Activated naive CD4-positive, alpha-beta T cell treated with anti-CD3 and anti-CD28 coated beads, Interleukin-2, amount 50 U/mL, for 24 hours (primary cell): Measurements from ENCODE around the gene ITGA11.

ENCODE experiments used
- H3K27ac Mint-ChIP-seq: one replicate; pipeline ENCODE4 v1.8.0; 2021; ENCODE audit warnings: mild to moderate bottlenecking, mixed read lengths
- H3K27me3 Mint-ChIP-seq: one replicate; pipeline ENCODE4 v1.8.0; 2021; ENCODE audit warnings: mixed read lengths
- H3K36me3 Mint-ChIP-seq: one replicate; pipeline ENCODE4 v1.8.0; 2021; ENCODE audit warnings: mixed read lengths
- H3K4me1 Mint-ChIP-seq: one replicate; pipeline ENCODE4 v1.8.0; 2021; ENCODE audit warnings: mixed read lengths
- H3K4me3 Mint-ChIP-seq: one replicate; pipeline ENCODE4 v1.8.0; 2021; ENCODE audit warnings: mild to moderate bottlenecking, mixed read lengths
- H3K9me3 Mint-ChIP-seq: one replicate; pipeline ENCODE4 v1.8.0; 2021; ENCODE audit warnings: mixed read lengths

Gene ITGA11

DNA sequence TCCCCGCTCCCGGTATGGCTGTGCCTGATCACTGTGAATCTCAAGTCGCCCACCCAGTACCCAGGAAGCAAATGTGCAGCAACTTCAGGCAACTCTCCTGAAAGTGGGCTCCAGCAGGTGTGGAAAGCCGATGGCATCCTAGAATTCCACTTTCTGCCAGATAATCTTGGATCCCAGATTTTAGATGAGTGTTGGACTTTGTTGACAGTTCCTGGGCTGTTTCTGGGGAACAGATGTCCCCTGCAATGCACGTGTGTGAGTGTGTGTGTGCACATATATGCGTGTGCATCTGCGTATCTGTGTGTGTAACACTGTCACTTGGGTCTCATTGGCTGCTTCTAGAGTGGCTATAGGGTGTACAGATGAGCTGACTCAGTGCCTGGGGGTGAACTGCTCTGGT is 95.4 kb downstream of the ITGA11 start:
- no peaks in the 10 kb centered on the region for H3K36me3 Mint-ChIP-seq
- H3K27ac Mint-ChIP-seq: no peak overlapping the region
- H3K4me3 Mint-ChIP-seq: no peak overlapping the region
- no peaks in the 10 kb centered on the region for H3K9me3 Mint-ChIP-seq
- peaks cover 3% of the 10 kb centered on the region for H3K27me3 Mint-ChIP-seq
- no peaks in the 10 kb centered on the region for H3K4me1 Mint-ChIP-seq

DNA sequence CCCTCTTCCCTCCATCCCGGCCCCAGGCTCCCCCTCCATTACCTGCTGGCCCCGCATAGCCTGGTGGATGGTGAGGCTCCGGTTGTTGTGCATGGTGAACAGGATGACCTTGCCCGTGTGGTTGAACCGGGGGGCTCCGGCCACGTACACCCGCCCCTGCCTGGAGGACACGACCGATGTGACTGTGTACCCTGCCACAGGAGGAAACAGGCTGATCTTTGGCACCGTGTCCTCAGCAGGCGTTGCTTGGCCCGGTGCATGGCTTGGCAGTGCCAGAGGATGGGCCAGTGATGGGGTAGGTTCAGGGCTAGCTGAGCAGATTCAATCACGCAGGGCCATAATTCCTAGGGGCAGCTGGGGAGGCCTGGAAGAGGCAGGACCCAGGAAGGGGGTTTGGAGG is 96.3 kb downstream of the ITGA11 start:
- Mint-ChIP-seq H3K36me3 (no peaks in the 10 kb centered on the region), H3K4me3 (no peak overlapping the region), H3K27me3 (peaks cover 4% of the 10 kb centered on the region), H3K27ac (no peak overlapping the region), H3K4me1 (no peaks in the 10 kb centered on the region), H3K9me3 (no peaks in the 10 kb centered on the region)

GRCh38 chr15:68335251-68335650 is 96.7 kb downstream of the ITGA11 start:
- no peaks in the 10 kb centered on the region for H3K4me1 Mint-ChIP-seq
- H3K4me3 Mint-ChIP-seq: no peak overlapping the region
- no peaks in the 10 kb centered on the region for H3K36me3 Mint-ChIP-seq

DNA sequence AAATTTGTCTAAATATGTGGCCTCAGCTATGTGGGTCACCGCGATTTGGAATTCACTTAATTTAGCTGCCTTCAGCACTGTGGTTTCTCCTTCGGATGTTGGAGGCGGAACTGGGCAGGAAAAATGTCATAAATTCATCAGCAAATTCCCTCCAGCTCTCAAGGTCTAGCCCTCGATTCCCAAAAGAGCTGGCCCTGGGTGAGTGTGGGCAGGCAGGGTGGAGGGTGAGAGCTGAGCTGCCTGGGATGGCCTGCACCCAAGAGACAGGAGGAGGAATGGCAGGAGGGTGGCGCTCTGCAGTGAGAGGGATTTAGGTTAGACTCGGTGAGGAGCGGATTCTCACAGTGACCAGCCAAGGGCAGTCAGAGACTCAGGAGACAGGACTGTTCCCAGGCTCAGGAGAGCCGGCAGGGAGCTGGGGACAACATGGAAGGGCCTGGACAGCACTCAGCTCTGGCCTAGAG is 97.3 kb downstream of the ITGA11 start:
- Mint-ChIP-seq H3K27ac (no peak overlapping the region), H3K27me3 (peaks cover 4% of the 10 kb centered on the region), H3K4me1 (no peaks in the 10 kb centered on the region), H3K9me3 (no peaks in the 10 kb centered on the region), H3K4me3 (no peak overlapping the region), H3K36me3 (no peaks in the 10 kb centered on the region)

More at GRCh38 chr15:68335251-68335650, 96.7 kb downstream of the ITGA11 start:
- Mint-ChIP-seq H3K9me3 (no peaks in the 10 kb centered on the region), H3K27me3 (peaks cover 4% of the 10 kb centered on the region), H3K27ac (no peak overlapping the region)

DNA sequence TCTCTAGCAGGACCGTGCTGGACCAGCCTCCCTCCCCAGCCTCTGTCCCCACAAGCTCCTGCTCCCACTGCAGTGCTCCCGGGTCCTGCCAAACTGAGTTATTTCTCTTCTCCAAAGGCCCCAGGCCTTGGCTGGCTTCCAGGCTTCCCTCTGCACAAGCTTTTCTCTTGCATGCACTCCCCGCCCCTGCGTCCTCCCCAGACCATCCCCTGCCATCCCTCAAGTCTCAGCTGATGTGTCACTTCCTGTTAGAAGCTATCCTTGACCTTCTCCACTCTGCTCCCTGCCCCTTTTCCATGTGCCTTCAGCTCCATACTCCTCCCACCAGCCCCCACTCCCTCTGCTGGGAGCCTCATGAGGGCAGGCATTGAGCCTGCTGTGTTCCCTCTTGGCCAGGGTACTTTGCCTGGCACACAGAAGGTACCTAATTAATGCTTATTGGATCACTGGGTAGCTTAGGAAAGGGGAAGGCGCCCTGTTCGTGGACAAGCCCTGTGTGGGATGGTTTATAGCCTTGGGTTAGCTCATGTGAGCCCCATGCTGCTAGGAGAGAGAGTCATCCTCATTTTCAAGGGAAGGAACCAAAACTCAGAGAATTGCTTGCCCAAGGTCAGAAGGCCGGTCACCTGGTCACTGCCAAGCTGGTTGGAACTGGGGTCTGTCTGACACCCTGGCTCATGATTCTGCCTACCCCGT is 98.0 kb downstream of the ITGA11 start:
- Mint-ChIP-seq H3K27me3 (peaks cover 4% of the 10 kb centered on the region), H3K9me3 (no peaks in the 10 kb centered on the region), H3K4me1 (no peaks in the 10 kb centered on the region), H3K27ac (no peak overlapping the region), H3K36me3 (no peaks in the 10 kb centered on the region), H3K4me3 (no peak overlapping the region)

DNA sequence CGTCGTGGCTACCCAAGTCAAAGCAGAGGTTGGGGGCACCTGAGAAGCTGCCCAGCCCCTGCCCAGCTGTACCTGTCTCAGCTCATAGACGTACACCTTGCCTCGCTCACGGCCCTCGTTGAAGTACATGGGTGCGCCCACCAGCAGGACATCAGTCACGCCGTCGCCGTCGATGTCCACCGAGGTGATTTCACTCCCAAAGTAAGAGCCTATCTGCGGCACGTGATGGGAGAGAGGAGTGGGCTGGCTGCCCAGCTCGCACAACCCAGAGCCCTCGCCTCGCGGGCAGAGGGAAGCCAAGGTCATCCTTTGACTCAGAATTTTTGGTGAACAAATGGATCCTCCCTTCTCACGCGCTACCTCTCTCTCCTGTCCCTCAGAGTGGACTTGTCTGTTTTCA is 99.7 kb downstream of the ITGA11 start:
- peaks cover 15% of the 10 kb centered on the region for H3K4me1 Mint-ChIP-seq
- H3K4me3 Mint-ChIP-seq: no peak overlapping the region
- H3K27ac Mint-ChIP-seq: no peak overlapping the region
- H3K36me3 Mint-ChIP-seq: no peaks in the 10 kb centered on the region
- H3K27me3 Mint-ChIP-seq: peaks cover 4% of the 10 kb centered on the region
- no peaks in the 10 kb centered on the region for H3K9me3 Mint-ChIP-seq

DNA sequence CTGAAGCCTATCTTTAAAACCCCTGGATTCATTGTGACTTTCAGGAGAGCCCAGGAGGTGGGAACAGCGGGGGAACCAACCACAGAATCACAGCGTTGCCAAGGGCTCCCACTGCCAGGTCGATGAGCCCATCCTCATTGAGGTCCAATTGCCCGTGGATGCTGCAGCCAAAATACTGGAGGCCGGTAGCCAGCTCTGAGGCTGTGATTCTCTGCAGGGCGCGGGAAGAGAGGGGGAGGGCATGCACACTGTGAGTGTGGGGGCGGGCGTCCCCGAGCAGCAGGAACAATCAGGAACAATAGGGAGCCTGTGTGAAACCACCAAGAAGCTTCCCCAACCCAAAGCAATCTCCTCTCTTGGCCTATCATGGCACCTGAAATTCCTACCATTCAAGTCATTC is 101.1 kb downstream of the ITGA11 start:
- H3K27ac Mint-ChIP-seq: no peak overlapping the region
- peaks cover 26% of the 10 kb centered on the region for H3K4me1 Mint-ChIP-seq
- no peaks in the 10 kb centered on the region for H3K36me3 Mint-ChIP-seq
- peaks cover 4% of the 10 kb centered on the region for H3K27me3 Mint-ChIP-seq
- H3K9me3 Mint-ChIP-seq: no peaks in the 10 kb centered on the region
- H3K4me3 Mint-ChIP-seq: no peak overlapping the region

DNA sequence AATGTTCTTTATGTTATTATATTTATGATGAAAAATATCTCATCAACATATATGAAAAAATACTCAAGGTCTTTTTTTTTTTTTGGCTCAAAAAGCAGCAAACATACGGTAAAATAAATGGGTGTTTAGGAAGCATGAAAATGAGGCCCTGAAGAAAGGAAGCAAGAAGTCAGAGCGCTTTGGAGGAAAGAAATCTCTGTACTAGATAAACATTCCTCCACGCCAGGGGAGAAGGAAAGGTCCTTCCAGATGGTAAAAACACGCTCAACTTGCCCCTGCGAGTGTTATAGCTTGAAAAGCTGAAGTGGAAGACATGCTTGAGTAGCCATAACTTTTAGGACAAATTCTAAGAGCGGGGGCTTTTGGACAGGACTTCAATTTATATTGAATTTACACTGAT is 101.5 kb downstream of the ITGA11 start:
- Mint-ChIP-seq H3K36me3 (no peaks in the 10 kb centered on the region), H3K4me1 (peaks cover 26% of the 10 kb centered on the region), H3K27ac (no peak overlapping the region), H3K27me3 (peaks cover 4% of the 10 kb centered on the region), H3K4me3 (no peak overlapping the region), H3K9me3 (no peaks in the 10 kb centered on the region)

GRCh38 chr15:68328964-68329363 is 103.0 kb downstream of the ITGA11 start:
- H3K27ac Mint-ChIP-seq: no peak overlapping the region
- no peaks in the 10 kb centered on the region for H3K36me3 Mint-ChIP-seq
- H3K27me3 Mint-ChIP-seq: peaks cover 4% of the 10 kb centered on the region
- H3K4me3 Mint-ChIP-seq: no peak overlapping the region
- H3K4me1 Mint-ChIP-seq: peaks cover 26% of the 10 kb centered on the region
- no peaks in the 10 kb centered on the region for H3K9me3 Mint-ChIP-seq

DNA sequence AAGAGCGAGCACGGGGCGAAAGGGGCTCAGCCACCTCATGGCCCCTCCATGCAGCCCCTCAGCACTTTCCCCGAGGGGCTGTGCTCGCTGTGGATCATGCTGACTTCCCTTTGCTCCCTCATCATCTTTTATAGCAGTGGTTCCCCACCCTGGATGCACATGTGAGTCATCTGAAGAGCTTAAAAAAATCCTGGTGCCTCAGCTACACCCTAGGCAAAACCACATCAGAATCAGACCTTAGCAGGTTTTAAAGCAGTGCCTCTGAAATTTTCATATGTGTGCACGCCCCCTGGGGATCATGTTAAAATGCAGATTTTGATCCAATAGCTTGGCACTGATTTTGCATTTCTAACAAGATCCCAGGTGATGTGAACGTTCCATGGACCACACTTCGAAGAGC is 103.5 kb downstream of the ITGA11 start:
- Mint-ChIP-seq H3K27ac (no peak overlapping the region), H3K36me3 (no peaks in the 10 kb centered on the region), H3K4me1 (peaks cover 26% of the 10 kb centered on the region), H3K4me3 (no peak overlapping the region), H3K9me3 (no peaks in the 10 kb centered on the region), H3K27me3 (peaks cover 4% of the 10 kb centered on the region)

DNA sequence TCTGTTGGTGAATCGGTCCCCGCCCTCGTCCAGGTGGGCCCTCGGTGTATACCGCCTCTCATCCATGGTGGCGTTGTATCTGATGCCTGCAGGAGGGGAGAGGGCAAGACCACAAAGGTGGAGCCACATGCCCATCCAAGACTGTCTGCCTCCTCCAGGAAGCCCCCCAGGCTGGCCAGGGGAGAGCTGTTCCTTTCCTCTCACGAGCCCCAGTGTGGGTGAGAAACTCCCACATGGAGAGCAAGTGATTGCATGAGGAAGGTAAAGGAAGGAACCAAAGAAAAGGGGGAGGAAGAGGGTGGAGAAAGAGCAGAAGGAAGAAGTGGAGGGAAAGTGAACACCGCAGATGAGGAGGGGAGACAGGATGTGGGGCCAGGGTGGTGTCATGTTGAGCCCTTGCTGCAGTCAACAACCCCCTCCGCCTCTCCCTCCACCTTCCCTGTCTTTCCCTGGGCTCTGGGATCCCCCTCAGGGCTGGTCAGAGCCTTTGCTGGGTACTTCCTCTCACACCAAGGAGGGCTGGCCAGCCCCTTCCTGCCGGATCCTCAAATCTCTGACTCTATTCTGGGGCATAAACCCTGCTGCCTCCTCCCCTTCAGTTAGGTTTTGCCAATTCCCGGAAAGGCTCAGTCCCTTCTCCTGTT is 105.1 kb downstream of the ITGA11 start:
- Mint-ChIP-seq H3K27me3 (peaks cover 1% of the 10 kb centered on the region), H3K27ac (no peak overlapping the region), H3K4me1 (peaks cover 26% of the 10 kb centered on the region), H3K36me3 (no peaks in the 10 kb centered on the region), H3K9me3 (no peaks in the 10 kb centered on the region), H3K4me3 (no peak overlapping the region)

GRCh38 chr15:68325726-68326125 is 106.2 kb downstream of the ITGA11 start:
- no peak overlapping the region for H3K27ac Mint-ChIP-seq
- no peak overlapping the region for H3K4me3 Mint-ChIP-seq
- H3K4me1 Mint-ChIP-seq: peaks cover 26% of the 10 kb centered on the region
- H3K27me3 Mint-ChIP-seq: no peaks in the 10 kb centered on the region
- H3K36me3 Mint-ChIP-seq: no peaks in the 10 kb centered on the region
- no peaks in the 10 kb centered on the region for H3K9me3 Mint-ChIP-seq

DNA sequence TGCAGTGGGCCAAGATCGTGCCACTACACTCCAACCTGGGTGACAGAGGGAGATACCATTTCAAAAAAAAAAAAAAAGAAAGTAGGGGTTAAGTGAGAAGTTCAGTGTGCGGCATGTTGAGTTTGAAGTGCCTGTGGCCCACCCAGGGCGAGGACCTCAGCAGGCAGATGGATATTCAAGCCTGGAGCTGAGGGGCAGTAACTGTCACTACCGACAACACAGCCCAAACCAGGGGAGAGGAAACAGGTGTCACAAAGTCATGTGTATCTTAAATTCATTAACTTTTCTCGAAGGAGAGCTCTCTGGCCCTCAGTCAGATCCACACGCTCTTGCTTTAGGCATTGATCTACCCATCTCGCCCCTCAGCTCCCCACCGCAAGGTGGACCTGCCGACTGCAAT is 109.2 kb downstream of the ITGA11 start:
- Mint-ChIP-seq H3K9me3 (no peaks in the 10 kb centered on the region), H3K4me1 (peaks cover 17% of the 10 kb centered on the region), H3K36me3 (no peaks in the 10 kb centered on the region), H3K27ac (no peak overlapping the region), H3K27me3 (no peaks in the 10 kb centered on the region), H3K4me3 (no peak overlapping the region)

DNA sequence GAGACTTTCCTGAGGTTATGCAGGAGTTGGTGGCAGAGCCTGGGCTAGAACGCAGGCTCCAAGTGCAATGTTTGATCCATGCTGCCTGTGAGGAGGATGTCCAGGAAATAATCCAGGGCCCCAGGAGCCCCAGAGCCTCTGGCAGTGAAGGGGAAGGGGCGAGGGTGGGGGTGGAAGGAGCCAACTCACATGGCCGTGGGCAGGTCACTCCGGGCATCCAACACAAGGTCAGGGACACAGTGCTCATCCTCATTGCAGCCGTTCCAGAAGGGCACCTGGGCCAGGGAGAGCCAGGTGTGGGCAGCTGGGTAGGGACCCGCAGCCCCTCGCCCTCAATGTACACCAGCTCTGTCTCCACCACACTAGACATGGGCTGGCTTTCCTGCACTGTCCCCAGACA is 110.7 kb downstream of the ITGA11 start:
- no peaks in the 10 kb centered on the region for H3K9me3 Mint-ChIP-seq
- no peaks in the 10 kb centered on the region for H3K36me3 Mint-ChIP-seq
- no peak overlapping the region for H3K4me3 Mint-ChIP-seq
- H3K27me3 Mint-ChIP-seq: no peaks in the 10 kb centered on the region
- peaks cover 1% of the 10 kb centered on the region for H3K4me1 Mint-ChIP-seq
- H3K27ac Mint-ChIP-seq: no peak overlapping the region

DNA sequence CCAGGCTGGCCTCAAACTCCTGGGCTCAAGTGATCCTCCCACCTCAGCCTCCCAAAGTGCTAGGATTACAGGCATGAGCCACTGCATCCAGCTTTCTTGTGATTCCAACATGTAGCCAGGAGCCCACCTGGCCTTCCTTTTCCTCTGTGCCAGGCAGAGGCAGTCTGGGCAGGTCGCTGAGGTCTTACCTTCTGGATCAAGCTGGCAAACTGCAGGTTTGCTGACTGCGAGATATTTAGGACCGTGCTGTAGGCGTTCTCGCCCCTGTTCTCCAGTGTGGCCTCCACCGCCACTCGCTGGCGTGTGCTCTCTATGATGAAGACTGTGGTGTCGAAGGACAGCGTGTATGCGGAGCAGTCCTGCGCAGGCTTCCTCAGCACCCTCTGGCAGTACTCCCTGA is 112.0 kb downstream of the ITGA11 start:
- no peak overlapping the region for H3K4me3 Mint-ChIP-seq
- no peaks in the 10 kb centered on the region for H3K27me3 Mint-ChIP-seq
- H3K27ac Mint-ChIP-seq: no peak overlapping the region
- no peaks in the 10 kb centered on the region for H3K9me3 Mint-ChIP-seq
- H3K36me3 Mint-ChIP-seq: no peaks in the 10 kb centered on the region
- H3K4me1 Mint-ChIP-seq: no peaks in the 10 kb centered on the region

GRCh38 chr15:68318931-68319909 is 112.7 kb downstream of the ITGA11 start:
- Mint-ChIP-seq H3K4me1 (no peaks in the 10 kb centered on the region), H3K9me3 (no peaks in the 10 kb centered on the region), H3K27ac (no peak overlapping the region), H3K4me3 (no peak overlapping the region), H3K36me3 (no peaks in the 10 kb centered on the region), H3K27me3 (no peaks in the 10 kb centered on the region)
